CD4-positive, CD25-positive, alpha-beta regulatory T cell (primary cell): ENCODE results near the gene FOXJ3. TPM values are rescaled to one million over a fixed set of nuclear protein-coding genes. Genes with fewer than 3 reads are reported as not detected.

ENCODE experiments used
- ATAC-seq, 2 donors: fragments of 150-1000 bp; cut with Tn5 transposase; one replicate each; pipeline ENCODE4 v1.10.0; 2021; ENCODE audit warnings: low read depth in 2 of 2, moderate number of reproducible peaks in 2 of 2, moderate library complexity in 1 of 2
- DNase-seq, 3 donors: peaks; one replicate each; pipeline versions ENCODE4 v3.0.0 to v3.0.0-alpha.2; 2012 to 2022; ENCODE audit warnings: mixed read lengths in 1 of 3
- H3K27ac ChIP-seq: one replicate; pipeline ENCODE4 v1.7.0; 2013; ENCODE audit warnings: mild to moderate bottlenecking, low read length; ENCODE audit not compliant: insufficient read depth, poor library complexity, severe bottlenecking
- H3K27me3 ChIP-seq: one replicate; pipeline ENCODE4 v1.7.0; 2013; ENCODE audit warnings: low read length; ENCODE audit not compliant: control insufficient read depth, insufficient read depth
- H3K36me3 ChIP-seq: one replicate; pipeline ENCODE4 v1.7.0; 2013; ENCODE audit warnings: mild to moderate bottlenecking, low read length, moderate library complexity; ENCODE audit not compliant: control insufficient read depth, insufficient read depth
- H3K4me1 ChIP-seq: 2 replicates; pipeline ENCODE4 v1.7.0; 2013; ENCODE audit warnings: mild to moderate bottlenecking, low read length; ENCODE audit not compliant: insufficient read depth, control insufficient read depth, poor library complexity, severe bottlenecking
- H3K4me3 ChIP-seq: one replicate; pipeline ENCODE4 v1.7.0; 2013; ENCODE audit warnings: low read depth, mild to moderate bottlenecking, low read length, moderate library complexity
- H3K9me3 ChIP-seq, 2 experiments: 1 replicate in 1 of 2; 2 replicates in 1 of 2; pipeline ENCODE4 v1.7.0; 2013; ENCODE audit warnings: low read length in 2 of 2, mild to moderate bottlenecking in 1 of 2, moderate library complexity in 1 of 2; ENCODE audit not compliant: control insufficient read depth in 2 of 2
- H3K27ac Mint-ChIP-seq, 3 donors: one replicate each; pipeline ENCODE4 v1.8.0; 2020 to 2022; ENCODE audit warnings: mild to moderate bottlenecking in 3 of 3, mixed read lengths in 3 of 3, moderate library complexity in 2 of 3
- H3K27me3 Mint-ChIP-seq: one replicate; pipeline ENCODE4 v1.8.0; 2022; ENCODE audit warnings: mild to moderate bottlenecking, mixed read lengths
- H3K36me3 Mint-ChIP-seq: one replicate; pipeline ENCODE4 v1.8.0; 2020; ENCODE audit warnings: mixed read lengths
- H3K4me1 Mint-ChIP-seq, 4 donors: one replicate each; pipeline ENCODE4 v1.8.0; 2020 to 2022; ENCODE audit warnings: mixed read lengths in 4 of 4, mild to moderate bottlenecking in 1 of 4
- H3K4me3 Mint-ChIP-seq, 4 donors: one replicate each; pipeline ENCODE4 v1.8.0; 2020 to 2022; ENCODE audit warnings: mild to moderate bottlenecking in 4 of 4, mixed read lengths in 4 of 4, moderate library complexity in 3 of 4
- H3K9me3 Mint-ChIP-seq, 7 donors: one replicate each; pipeline ENCODE4 v1.8.0; 2020 to 2022; ENCODE audit warnings: mixed read lengths in 7 of 7, mild to moderate bottlenecking in 3 of 7, moderate library complexity in 2 of 7
- polyA plus RNA-seq, 4 donors: library from polyadenylated mRNA; unstranded; fragments of 300-500 nt; fragmentation: Illumina TruSeq; gene quantifications; one replicate each; pipeline ENCODE4 v1.2.3, GENCODE V29; 2021
- total RNA-seq: library from RNA; stranded (reverse); gene quantifications from one replicate; pipeline ENCODE4 v1.2.3, GENCODE V29; 2022

The FOXJ3 gene
- total and polyA plus RNA-seq, 5 donors from 2014 or later: 21.0 to 68.6 (median 37.1) TPM

DNA sequence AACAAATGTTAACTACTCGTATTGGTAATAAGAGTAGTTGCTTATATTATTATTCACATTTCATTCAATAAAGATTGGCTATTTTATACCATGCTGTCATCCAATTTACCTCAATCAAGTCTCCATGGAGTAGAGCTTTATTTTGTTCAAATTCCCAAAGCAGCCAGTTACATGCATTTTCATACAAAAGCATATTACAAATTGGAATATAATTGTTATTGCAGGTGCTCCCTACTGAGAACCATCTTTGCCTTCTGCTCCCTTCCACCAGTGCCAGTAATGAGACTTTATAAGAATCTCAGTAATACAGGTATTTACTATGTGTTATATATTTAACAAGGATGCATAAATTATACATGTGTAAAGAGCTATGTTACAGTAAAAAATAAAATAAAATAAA, 54.2 kb downstream of the FOXJ3 start:
- H3K9me3 ChIP-seq: no peaks in the 10 kb centered on the region
- H3K27me3 ChIP-seq: no peaks in the 10 kb centered on the region
- ATAC-seq: no peak
- Mint-ChIP-seq H3K27me3 (no peaks in the 10 kb centered on the region), H3K27ac (no peak overlapping the region), H3K4me3 (no peak overlapping the region), H3K4me1 (peaks cover 37 to 68% (median 61%) of the 10 kb centered on the region in 4 donors), H3K9me3 (no peaks in the 10 kb centered on the region), H3K36me3 (peaks cover 13% of the 10 kb centered on the region)
- no peak overlapping the region for H3K27ac ChIP-seq
- DNase-seq: no peak
- peaks cover 3% of the 10 kb centered on the region for H3K4me1 ChIP-seq
- H3K4me3 ChIP-seq: no peak overlapping the region
- peaks cover 9% of the 10 kb centered on the region for H3K36me3 ChIP-seq

DNA sequence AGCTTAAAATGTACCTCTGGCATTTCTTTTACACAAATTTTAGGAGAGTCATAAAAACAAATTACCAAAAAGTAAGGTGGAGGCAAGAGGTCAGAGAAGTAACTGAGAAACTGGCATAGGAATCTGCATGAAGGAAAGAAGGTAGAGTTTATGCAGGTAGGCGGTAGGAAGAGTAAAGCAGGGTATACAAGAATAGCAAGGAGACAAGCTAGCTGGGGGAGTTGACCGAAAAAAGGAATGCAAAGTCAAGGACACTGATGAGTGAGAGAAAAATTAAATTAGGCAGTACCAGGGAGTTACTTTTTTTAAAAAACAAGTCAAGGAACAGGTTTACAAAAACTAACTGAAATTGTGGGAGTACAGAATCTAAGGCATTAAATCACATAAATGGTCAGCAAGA, 56.0 kb downstream of the FOXJ3 start:
- Mint-ChIP-seq H3K27me3 (no peaks in the 10 kb centered on the region), H3K4me1 (peaks cover 41 to 67% (median 63%) of the 10 kb centered on the region in 4 donors), H3K27ac (no peak overlapping the region), H3K4me3 (no peak overlapping the region), H3K9me3 (no peaks in the 10 kb centered on the region), H3K36me3 (peaks cover 20% of the 10 kb centered on the region)
- Histone ChIP-seq H3K27me3 (no peaks in the 10 kb centered on the region), H3K36me3 (peaks cover 9% of the 10 kb centered on the region), H3K4me1 (peaks cover 3% of the 10 kb centered on the region), H3K9me3 (no peaks in the 10 kb centered on the region), H3K27ac (no peak overlapping the region), H3K4me3 (no peak overlapping the region)
- DNase-seq: no peak
- no peak for ATAC-seq

DNA sequence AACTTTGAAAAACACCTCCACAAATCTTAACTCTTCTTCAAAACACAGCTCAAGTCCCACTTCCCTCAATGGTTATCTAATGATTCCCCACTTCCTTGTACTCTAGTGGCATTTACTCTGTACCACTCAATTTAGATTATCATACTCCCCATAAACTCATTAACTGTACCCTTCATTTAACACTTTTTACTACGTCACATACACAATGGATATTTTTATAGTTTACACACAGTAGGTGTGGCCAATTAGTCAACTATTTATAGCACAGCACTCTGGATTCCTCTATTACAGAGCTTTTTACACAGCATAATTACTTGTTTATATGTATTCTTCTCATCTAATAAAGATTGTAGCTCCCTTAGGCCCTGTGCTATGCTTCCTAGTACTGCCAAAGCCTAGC, 62.1 kb downstream of the FOXJ3 start:
- peak overlapping the region in 1 of 3 donors; percentile 39 for H3K27ac Mint-ChIP-seq
- peaks cover 5% of the 10 kb centered on the region for H3K36me3 ChIP-seq
- ATAC-seq (no peak), DNase-seq (no peak)
- no peaks in the 10 kb centered on the region for H3K4me1 ChIP-seq
- H3K9me3 ChIP-seq: no peaks in the 10 kb centered on the region
- peaks cover 27 to 53% (median 50%) of the 10 kb centered on the region in 4 donors for H3K4me1 Mint-ChIP-seq
- no peak overlapping the region for H3K4me3 Mint-ChIP-seq
- H3K9me3 Mint-ChIP-seq: no peaks in the 10 kb centered on the region
- H3K27ac ChIP-seq: no peak overlapping the region
- H3K4me3 ChIP-seq: no peak overlapping the region
- no peaks in the 10 kb centered on the region for H3K27me3 Mint-ChIP-seq
- peaks cover 22% of the 10 kb centered on the region for H3K36me3 Mint-ChIP-seq
- H3K27me3 ChIP-seq: no peaks in the 10 kb centered on the region

DNA sequence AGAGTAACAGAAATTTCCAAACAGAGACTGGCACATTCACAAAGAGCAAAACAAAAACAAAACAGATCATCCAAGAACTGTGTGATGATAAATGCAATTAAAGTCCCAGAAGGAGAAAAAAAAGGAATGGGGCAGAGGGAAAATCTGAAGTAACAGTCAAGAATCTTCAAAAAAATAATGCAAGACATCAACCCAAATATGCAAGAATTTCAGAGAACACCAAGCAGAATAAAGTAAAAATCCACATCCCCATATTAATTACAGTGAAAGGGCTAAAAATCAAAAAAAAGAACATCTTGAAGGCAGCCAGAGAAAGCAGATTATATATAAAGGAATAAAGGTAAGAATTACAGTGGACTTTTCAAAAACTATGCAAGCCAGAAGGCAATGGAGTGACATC, 67.1 kb downstream of the FOXJ3 start:
- H3K9me3 ChIP-seq: no peaks in the 10 kb centered on the region
- H3K4me3 ChIP-seq: no peak overlapping the region
- Mint-ChIP-seq H3K27me3 (no peaks in the 10 kb centered on the region), H3K4me3 (peak overlapping the region in 1 of 4 donors; percentile 21), H3K9me3 (no peaks in the 10 kb centered on the region), H3K27ac (peak overlapping the region in 1 of 3 donors; percentile 47), H3K36me3 (peaks cover 38% of the 10 kb centered on the region), H3K4me1 (peaks cover 42 to 73% (median 61%) of the 10 kb centered on the region in 4 donors)
- no peak for ATAC-seq
- DNase-seq: no peak
- peaks cover 16% of the 10 kb centered on the region for H3K36me3 ChIP-seq
- H3K27me3 ChIP-seq: no peaks in the 10 kb centered on the region
- no peak overlapping the region for H3K27ac ChIP-seq
- no peaks in the 10 kb centered on the region for H3K4me1 ChIP-seq

DNA sequence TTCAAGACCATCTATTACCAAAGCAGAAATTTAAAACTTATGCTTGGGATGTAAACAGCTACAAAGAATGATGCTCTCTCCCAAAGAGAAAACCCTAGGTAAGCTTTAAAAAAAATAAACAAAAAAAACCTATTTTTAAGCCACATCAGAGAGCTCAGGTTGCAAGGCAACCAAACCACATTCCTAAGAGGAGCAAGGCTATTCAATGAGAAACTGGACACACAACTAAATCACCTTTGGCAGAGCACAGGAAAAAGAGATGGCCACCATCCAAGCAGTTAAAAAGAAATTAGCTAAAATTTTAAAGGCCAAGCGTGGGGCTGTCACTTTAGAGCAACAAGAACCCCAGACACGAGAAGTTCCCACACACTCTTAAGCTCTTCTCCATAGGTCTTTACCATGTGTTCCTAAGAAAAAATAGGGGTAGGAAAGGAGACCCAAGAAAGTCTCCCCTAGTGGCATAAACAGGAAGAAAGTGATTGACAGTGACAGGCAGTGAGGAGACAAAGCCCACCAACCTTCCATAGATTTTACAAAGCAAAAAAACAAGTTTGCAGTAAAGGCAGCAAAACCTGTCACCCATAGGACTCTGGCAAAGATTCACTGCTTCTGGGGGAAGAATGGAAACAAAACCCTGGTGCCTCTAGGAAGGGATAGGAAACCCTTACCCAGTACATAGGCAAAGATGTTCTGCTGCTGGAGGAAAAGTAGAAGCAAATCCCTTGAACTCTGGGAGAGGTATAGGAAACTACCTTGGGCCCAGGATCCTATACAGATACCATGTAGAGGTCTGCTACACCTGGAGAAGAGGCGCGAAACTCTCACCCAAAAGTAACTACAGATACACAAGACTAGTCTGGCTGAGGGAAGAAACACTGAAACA, 68.5 kb downstream of the FOXJ3 start:
- Mint-ChIP-seq H3K9me3 (no peaks in the 10 kb centered on the region), H3K4me3 (peak overlapping the region in 1 of 4 donors; percentile 3), H3K4me1 (peaks cover 40 to 70% (median 60%) of the 10 kb centered on the region in 4 donors), H3K27me3 (no peaks in the 10 kb centered on the region), H3K36me3 (peaks cover 44% of the 10 kb centered on the region), H3K27ac (peak overlapping the region; percentile 42 to 54 (median 52))
- Histone ChIP-seq H3K27ac (no peak overlapping the region), H3K4me1 (no peaks in the 10 kb centered on the region), H3K4me3 (no peak overlapping the region), H3K36me3 (peaks cover 21% of the 10 kb centered on the region), H3K27me3 (no peaks in the 10 kb centered on the region), H3K9me3 (no peaks in the 10 kb centered on the region)
- ATAC-seq (no peak), DNase-seq (no peak)

- H3K27ac ChIP-seq: no peak overlapping the region
- no peaks in the 10 kb centered on the region for H3K27me3 ChIP-seq
- Mint-ChIP-seq H3K27me3 (no peaks in the 10 kb centered on the region), H3K27ac (peak overlapping the region in 1 of 3 donors; percentile 36), H3K9me3 (no peaks in the 10 kb centered on the region), H3K36me3 (peaks cover 50% of the 10 kb centered on the region), H3K4me1 (peaks cover 44 to 71% (median 60%) of the 10 kb centered on the region in 4 donors), H3K4me3 (no peak overlapping the region)
- no peaks in the 10 kb centered on the region for H3K9me3 ChIP-seq
- H3K4me3 ChIP-seq: no peak overlapping the region
- H3K4me1 ChIP-seq: no peaks in the 10 kb centered on the region
- ATAC-seq (no peak), DNase-seq (no peak)
- H3K36me3 ChIP-seq: peaks cover 25% of the 10 kb centered on the region
Observed at GRCh38 chr1:42264511-42265190, 70.4 kb downstream of the FOXJ3 start.

DNA sequence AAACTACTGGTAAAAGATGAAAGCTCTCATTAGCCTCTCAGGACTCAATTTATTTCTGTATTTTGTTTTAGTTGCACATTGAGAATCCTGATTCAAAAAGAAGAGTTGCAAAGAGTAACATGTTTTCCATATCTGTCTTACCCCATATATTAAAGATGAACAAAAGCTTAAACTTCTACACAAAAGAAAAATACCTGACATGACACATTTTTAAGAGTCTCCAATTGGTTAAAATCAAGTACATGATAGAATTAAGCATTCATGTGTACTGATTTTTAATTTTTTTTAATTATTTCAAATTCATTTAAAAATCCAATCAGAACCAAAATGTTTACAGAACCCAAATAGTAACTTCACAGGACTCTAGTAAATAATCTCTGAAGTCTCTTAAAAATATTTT, 72.0 kb downstream of the FOXJ3 start:
- Mint-ChIP-seq H3K9me3 (no peaks in the 10 kb centered on the region), H3K4me1 (peaks cover 43 to 69% (median 57%) of the 10 kb centered on the region in 4 donors), H3K36me3 (peaks cover 48% of the 10 kb centered on the region), H3K4me3 (no peak overlapping the region), H3K27me3 (no peaks in the 10 kb centered on the region), H3K27ac (no peak overlapping the region)
- Histone ChIP-seq H3K4me3 (no peak overlapping the region), H3K27ac (no peak overlapping the region), H3K4me1 (no peaks in the 10 kb centered on the region), H3K27me3 (no peaks in the 10 kb centered on the region), H3K9me3 (no peaks in the 10 kb centered on the region), H3K36me3 (peaks cover 25% of the 10 kb centered on the region)
- DNase-seq: no peak
- no peak for ATAC-seq
